Activated naive CD4-positive, alpha-beta T cell treated with Interleukin-2 at 50 U/mL for 16 hours (primary cell): ENCODE measurements around the gene IFT122.
"Not testable (repeated sequence)": the region's sequence is repeated elsewhere in the genome, so short reads cannot be mapped to it uniquely, and the experiment has no call there.

Experiments used
- DNase-seq: peaks from one replicate; pipeline ENCODE4 v3.0.0-alpha.2; 2020

IFT122 gene

GRCh38 chr3:129498603-129499488, 58.8 kb downstream of the IFT122 start:
- not testable (repeated sequence) for DNase-seq

GRCh38 chr3:129499604-129500333, 59.7 kb downstream of the IFT122 start:
- DNase-seq, result not testable (repeated sequence)

GRCh38 chr3:129500334-129500658, 60.3 kb downstream of the IFT122 start:
- no peak for DNase-seq

- no peak for DNase-seq
Observed at GRCh38 chr3:129501630-129502029, 61.6 kb downstream of the IFT122 start.

GRCh38 chr3:129502641-129503408, 62.8 kb downstream of the IFT122 start:
- DNase-seq, result no peak

GRCh38 chr3:129503471-129504291, 63.7 kb downstream of the IFT122 start:
- no peak for DNase-seq

GRCh38 chr3:129504471-129505100, 64.6 kb downstream of the IFT122 start:
- DNase-seq, result no peak

GRCh38 chr3:129505341-129505740, 65.3 kb downstream of the IFT122 start:
- no peak for DNase-seq

GRCh38 chr3:129506231-129506742, 66.3 kb downstream of the IFT122 start:
- DNase-seq, result no peak

GRCh38 chr3:129507181-129507831, 67.3 kb downstream of the IFT122 start:
- no peak for DNase-seq

GRCh38 chr3:129512595-129512994, 72.6 kb downstream of the IFT122 start:
- DNase-seq, result no peak

GRCh38 chr3:129513705-129514104, 73.7 kb downstream of the IFT122 start:
- no peak for DNase-seq

GRCh38 chr3:129514110-129514509, 74.1 kb downstream of the IFT122 start:
- DNase-seq, result no peak

- no peak for DNase-seq
Observed at GRCh38 chr3:129514563-129514962, 74.5 kb downstream of the IFT122 start.

- DNase-seq, result not testable (repeated sequence)
Observed at GRCh38 chr3:129515108-129515820, 75.2 kb downstream of the IFT122 start.

GRCh38 chr3:129515821-129516432, 75.9 kb downstream of the IFT122 start:
- DNase-seq, result not testable (repeated sequence)

GRCh38 chr3:129517516-129517915, 77.5 kb downstream of the IFT122 start:
- DNase-seq, result no peak

- DNase-seq, result no peak
Observed at GRCh38 chr3:129518038-129518561, 78.1 kb downstream of the IFT122 start.

- no peak for DNase-seq
Observed at GRCh38 chr3:129518581-129518980, 78.6 kb downstream of the IFT122 start.

GRCh38 chr3:129519449-129519848, 79.4 kb downstream of the IFT122 start:
- no peak for DNase-seq
